ENCODE measurements around the gene PHF2.
"Not testable (repeated sequence)": the region's sequence is repeated elsewhere in the genome, so short reads cannot be mapped to it uniquely, and the experiment has no call there.

PHF2 gene

DNA sequence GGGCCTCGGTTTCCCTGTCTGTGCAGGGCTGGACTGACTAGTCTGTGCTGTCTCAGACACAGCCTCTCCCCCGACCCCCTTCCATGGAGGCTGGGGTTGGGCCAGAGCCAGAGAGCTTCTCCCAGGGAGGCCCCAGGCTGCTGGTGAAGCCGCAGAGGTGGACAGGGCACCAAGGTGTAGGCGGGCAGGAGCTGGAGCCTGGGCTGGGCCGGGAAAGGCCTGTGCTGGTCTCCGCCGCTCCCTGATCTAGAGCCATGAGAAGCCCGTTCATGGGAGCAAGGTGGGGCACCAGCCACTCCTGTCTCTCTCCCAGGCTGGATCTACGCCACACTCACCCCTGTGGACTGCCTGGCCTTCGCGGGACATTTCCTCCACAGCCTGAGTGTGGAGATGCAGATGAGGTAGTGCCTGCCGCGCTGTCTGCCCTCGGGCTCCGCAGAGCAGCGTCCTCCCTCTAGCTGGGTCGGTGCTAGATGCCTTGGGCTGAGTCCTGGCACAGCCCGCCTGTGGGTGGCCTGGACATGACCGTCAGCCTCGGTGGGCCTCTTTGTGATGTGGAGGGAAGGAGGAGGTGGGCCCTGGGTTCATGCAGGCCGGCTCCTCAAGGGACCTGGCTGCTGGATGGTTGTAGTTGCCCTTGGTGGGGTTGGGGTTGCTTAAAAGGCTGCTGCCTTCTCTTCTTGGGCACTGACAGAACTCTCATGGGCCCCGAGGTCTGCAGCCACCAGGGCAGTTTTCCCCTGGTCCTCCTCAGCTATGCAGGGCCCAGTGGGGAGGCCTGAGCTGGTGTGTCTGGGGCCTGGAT is 79.4 kb downstream of the PHF2 start:
- DNase-seq, result no peak

DNA sequence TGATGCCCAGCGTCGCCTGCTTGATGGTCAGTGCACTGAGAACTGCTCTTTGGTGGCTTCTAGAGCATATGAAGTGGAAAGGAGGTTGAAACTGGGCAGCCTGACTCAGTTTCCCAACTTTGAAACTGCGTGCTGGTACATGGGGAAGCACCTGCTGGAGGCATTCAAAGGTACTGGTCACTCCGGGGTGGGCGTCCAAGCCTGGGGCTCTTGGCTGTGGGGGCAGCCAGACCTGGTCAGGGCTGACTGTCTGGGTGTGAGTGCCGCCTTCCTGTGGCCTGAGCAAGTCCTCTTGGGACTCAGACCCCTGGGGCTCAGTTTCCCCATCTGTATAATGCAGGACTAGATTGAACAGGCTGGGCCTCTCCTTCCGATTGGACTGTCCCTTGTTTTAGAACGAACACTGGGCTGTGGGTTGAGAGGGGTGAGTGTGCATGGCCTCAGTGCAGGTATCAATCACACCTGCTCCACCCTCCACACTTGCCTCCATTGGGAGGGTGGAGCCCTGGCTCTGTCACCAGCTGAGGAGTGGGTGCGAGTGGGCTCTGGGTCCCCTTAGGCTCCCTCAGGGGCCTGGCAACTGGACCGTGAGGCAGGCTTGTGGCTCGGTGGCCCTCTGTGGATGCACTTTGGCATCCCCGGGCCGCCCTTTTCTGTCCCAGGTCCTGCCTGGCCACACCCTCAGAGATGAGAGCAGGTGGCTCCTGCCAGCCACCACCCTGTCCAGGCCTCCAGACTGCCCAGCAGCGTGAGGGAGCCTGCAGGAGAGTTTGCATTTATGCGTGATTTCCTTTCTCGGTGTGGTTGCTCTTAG is 80.2 kb downstream of the PHF2 start:
- DNase-seq, result no peak

- no peak for DNase-seq
Observed at GRCh38 chr9:93657331-93658111, 81.1 kb downstream of the PHF2 start.

GRCh38 chr9:93658184-93658925 is 82.0 kb downstream of the PHF2 start:
- DNase-seq, result no peak

DNA sequence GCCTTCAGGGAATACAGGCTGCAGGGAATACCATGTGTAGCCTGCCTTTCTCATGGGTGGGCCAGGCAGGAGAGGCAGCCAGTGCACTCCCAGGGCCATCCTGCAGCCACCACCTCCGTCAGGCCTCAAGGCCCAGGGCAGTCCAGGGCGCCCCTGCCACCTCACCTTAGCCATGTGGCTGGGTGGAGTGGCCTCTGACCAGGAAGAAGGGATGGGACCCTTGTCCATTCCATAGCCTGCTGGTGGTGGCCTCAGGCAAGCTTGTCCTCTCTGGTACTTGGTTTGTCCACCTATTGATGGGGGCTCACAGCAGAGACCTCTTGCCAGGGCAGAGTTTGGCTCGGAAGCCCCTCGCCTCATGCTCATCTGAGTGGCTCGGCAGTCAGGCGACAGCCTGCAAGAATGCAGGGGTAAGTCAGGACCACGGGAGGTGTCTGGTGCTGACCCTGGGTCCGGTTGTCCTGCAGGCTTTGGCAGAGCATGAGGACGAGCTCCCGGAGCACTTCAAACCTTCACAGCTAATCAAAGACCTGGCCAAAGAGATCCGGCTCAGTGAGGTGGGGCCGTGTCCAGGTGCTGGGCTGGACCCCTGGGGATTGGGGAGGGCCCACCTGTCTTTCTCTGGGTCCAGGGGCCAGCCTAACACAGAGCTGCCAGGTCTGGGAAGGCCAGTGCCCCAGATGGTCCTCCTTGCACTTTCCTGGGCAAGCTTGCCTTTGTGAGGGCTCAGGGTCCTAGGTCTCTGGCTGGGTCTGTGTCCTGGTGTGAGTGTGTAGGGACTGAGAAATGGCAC is 82.9 kb downstream of the PHF2 start:
- DNase-seq, result no peak

GRCh38 chr9:93659837-93660177 is 83.4 kb downstream of the PHF2 start:
- DNase-seq, result no peak

DNA sequence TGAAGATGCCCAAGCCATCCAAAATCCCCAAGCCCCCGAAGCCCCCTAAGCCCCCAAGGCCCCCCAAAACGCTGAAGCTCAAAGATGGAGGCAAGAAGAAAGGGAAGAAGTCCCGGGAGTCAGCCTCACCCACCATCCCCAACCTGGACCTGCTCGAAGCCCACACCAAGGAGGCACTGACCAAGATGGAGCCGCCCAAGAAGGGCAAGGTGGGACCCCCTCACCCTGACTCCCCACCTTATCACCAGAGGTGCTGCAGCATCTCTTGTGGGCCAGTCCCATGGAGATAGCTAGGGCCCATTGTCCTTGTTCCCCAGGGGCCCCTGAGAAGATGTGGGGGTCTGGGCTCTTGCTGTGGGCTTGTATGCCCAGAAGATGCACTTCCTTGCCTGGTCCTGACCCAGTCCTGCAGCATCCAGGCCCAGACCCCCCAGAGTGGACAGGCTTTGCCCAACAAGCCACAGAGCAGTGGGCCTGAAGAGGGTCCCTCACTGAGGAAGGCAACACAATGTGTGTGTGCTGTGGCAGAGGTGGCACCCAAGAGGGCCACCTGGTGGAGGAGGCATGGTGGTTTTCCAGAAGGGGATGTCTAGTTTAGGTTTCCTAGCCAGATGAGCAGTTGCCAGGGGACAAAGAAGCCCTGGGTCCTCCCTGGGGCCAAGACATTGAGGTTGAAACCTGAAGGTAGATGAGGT is 84.1 kb downstream of the PHF2 start:
- no peak for DNase-seq

DNA sequence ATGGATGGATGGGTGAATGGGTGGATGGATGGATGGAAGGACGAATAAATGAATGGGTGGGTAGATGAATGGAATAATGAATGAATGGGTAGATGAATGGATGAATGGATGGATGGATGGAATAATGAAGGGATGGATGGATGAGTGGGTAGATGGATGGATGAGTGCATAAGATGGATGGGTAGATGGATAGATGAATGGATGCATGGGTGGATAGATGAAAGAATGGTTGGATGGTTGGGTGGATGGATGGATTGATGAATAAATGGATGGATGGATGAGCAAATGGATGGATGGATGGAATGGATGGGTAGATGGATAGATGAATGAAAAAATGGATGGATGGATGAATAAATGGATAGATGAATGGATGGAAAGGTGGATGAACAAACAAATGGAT is 85.2 kb downstream of the PHF2 start:
- no peak for DNase-seq

- DNase-seq, result no peak
Observed at GRCh38 chr9:93662016-93662638, 85.7 kb downstream of the PHF2 start.

- no peak for DNase-seq
Observed at GRCh38 chr9:93662952-93663572, 86.7 kb downstream of the PHF2 start.

GRCh38 chr9:93663877-93664548 is 87.6 kb downstream of the PHF2 start:
- DNase-seq, result no peak

GRCh38 chr9:93664549-93665120 is 88.3 kb downstream of the PHF2 start:
- no peak for DNase-seq

- no peak for DNase-seq
Observed at GRCh38 chr9:93665128-93665636, 88.8 kb downstream of the PHF2 start.

DNA sequence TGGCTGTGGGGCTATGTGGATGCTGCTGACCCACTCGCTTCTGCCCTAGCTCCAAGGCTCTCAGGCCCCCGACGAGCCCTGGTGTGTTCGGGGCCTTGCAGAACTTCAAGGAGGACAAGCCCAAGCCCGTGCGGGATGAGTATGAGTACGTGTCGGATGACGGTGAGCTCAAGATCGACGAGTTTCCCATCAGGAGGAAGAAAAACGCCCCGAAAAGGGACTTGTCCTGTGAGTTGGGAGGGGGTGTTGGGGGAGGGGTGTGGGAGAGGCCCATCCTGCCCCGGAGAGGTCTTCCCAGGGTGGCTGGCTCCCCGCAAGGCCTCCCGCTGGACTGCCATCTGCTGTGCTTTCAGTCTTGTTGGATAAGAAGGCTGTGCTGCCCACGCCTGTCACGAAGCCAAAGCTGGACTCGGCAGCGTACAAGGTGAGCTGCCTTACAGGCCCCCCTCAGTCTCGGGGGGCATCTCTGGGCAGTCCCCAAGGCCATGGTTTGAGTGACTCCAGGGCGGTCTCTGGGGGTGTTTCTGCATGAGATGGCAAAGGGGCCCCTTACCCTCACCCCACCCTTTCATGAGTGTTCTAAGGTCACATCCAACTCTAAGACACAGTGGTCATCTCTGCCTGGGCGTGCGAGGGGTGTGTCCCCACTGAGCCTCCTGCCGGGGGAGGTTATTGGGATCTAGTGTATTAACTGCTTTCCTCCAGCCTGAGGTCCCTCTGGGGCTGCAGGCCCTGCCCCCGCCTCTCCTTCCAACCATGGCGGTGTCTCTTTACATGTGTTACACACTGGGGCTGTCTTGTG is 89.5 kb downstream of the PHF2 start:
- no peak for DNase-seq

- not testable (repeated sequence) for DNase-seq
Observed at GRCh38 chr9:93666439-93666784, 90.0 kb downstream of the PHF2 start.

GRCh38 chr9:93667006-93667405 is 90.6 kb downstream of the PHF2 start:
- no peak for DNase-seq

- no peak for DNase-seq
Observed at GRCh38 chr9:93667627-93668026, 91.2 kb downstream of the PHF2 start.

- DNase-seq, result no peak
Observed at GRCh38 chr9:93668261-93668871, 92.0 kb downstream of the PHF2 start.
